Cardiac muscle cell (in vitro differentiated cells and primary cell): ENCODE data around the gene CPNE9. TPM values are rescaled to one million over a fixed set of nuclear protein-coding genes. Genes with fewer than 3 reads are reported as not detected.

ENCODE experiments used
- DNase-seq, 2 donors: peaks; one replicate each; pipeline versions ENCODE4 v3.0.0 to v3.0.0-alpha.2; 2010 to 2017; ENCODE audit warnings: low read depth in 1 of 2, low spot score in 1 of 2
- H3K27ac ChIP-seq: fragments of 200-600 bp; sonication (generic); 2 replicates; pipeline ENCODE4 v1.5.1; 2016
- H3K27me3 ChIP-seq: fragments of 200-600 bp; sonication (generic); 2 replicates; pipeline ENCODE4 v1.6.0; 2016; ENCODE audit warnings: control low read depth
- H3K36me3 ChIP-seq: fragments of 200-600 bp; sonication (generic); 2 replicates; pipeline ENCODE4 v1.5.1; 2016; ENCODE audit warnings: control low read depth
- H3K4me1 ChIP-seq: fragments of 200-600 bp; sonication (generic); 2 replicates; pipeline ENCODE4 v1.8.1; 2017; ENCODE audit warnings: low read depth, mild to moderate bottlenecking, mixed run types
- H3K4me3 ChIP-seq: fragments of 200-600 bp; sonication (generic); 2 replicates; pipeline ENCODE4 v1.5.1; 2016; ENCODE audit warnings: mild to moderate bottlenecking
- H3K9me3 ChIP-seq: fragments of 200-600 bp; sonication (generic); 2 replicates; pipeline ENCODE4 v1.5.1; 2017; ENCODE audit warnings: low read depth, mild to moderate bottlenecking, control low read depth
- polyA plus RNA-seq: library from polyadenylated mRNA; unstranded; fragments of >200 nt; fragmentation: Nextera tagmentation; extraction: Ambion mirVana; gene quantifications from 2 replicates; pipeline ENCODE4 v1.2.1, GENCODE V29; 2016
- total RNA-seq: library from RNA; depleted of rRNA; stranded (reverse); fragments of >200 nt; gene quantifications from 2 replicates; pipeline ENCODE4 v1.2.3, GENCODE V29; 2016
- TF ChIP-seq, protein P1 (sequence below): IDR thresholded peaks from 2 replicates; pipeline ENCODE4 v1.5.1; 2012; ENCODE audit warnings: low read depth, mild to moderate bottlenecking, low read length

CPNE9 gene
- total and polyA plus RNA-seq, 2 experiments from 2014 or later: 0.06 TPM; not detected in 1

GRCh38 chr3:9762871-9763270, 59.2 kb downstream of the CPNE9 start:
- H3K4me1 ChIP-seq: no peaks in the 10 kb centered on the region
- no peak overlapping the region for H3K4me3 ChIP-seq
- no peak overlapping the region for H3K27ac ChIP-seq
- TF ChIP-seq, protein P1, sequence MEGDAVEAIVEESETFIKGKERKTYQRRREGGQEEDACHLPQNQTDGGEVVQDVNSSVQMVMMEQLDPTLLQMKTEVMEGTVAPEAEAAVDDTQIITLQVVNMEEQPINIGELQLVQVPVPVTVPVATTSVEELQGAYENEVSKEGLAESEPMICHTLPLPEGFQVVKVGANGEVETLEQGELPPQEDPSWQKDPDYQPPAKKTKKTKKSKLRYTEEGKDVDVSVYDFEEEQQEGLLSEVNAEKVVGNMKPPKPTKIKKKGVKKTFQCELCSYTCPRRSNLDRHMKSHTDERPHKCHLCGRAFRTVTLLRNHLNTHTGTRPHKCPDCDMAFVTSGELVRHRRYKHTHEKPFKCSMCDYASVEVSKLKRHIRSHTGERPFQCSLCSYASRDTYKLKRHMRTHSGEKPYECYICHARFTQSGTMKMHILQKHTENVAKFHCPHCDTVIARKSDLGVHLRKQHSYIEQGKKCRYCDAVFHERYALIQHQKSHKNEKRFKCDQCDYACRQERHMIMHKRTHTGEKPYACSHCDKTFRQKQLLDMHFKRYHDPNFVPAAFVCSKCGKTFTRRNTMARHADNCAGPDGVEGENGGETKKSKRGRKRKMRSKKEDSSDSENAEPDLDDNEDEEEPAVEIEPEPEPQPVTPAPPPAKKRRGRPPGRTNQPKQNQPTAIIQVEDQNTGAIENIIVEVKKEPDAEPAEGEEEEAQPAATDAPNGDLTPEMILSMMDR: no peak
- no peak for DNase-seq
- no peaks in the 10 kb centered on the region for H3K9me3 ChIP-seq
- no peaks in the 10 kb centered on the region for H3K36me3 ChIP-seq
- H3K27me3 ChIP-seq: no peaks in the 10 kb centered on the region

- Histone ChIP-seq H3K4me1 (no peaks in the 10 kb centered on the region), H3K36me3 (no peaks in the 10 kb centered on the region), H3K4me3 (no peak overlapping the region), H3K27me3 (no peaks in the 10 kb centered on the region), H3K9me3 (no peaks in the 10 kb centered on the region), H3K27ac (no peak overlapping the region)
- TF ChIP-seq, protein P1: no peak
- no peak for DNase-seq
Measured at GRCh38 chr3:9765865-9766264, 62.2 kb downstream of the CPNE9 start.

GRCh38 chr3:9767418-9767817, 63.8 kb downstream of the CPNE9 start:
- Histone ChIP-seq H3K36me3 (no peaks in the 10 kb centered on the region), H3K4me3 (no peak overlapping the region), H3K27ac (no peak overlapping the region), H3K9me3 (no peaks in the 10 kb centered on the region), H3K27me3 (no peaks in the 10 kb centered on the region), H3K4me1 (no peaks in the 10 kb centered on the region)
- TF ChIP-seq, protein P1: no peak
- DNase-seq: no peak

DNA sequence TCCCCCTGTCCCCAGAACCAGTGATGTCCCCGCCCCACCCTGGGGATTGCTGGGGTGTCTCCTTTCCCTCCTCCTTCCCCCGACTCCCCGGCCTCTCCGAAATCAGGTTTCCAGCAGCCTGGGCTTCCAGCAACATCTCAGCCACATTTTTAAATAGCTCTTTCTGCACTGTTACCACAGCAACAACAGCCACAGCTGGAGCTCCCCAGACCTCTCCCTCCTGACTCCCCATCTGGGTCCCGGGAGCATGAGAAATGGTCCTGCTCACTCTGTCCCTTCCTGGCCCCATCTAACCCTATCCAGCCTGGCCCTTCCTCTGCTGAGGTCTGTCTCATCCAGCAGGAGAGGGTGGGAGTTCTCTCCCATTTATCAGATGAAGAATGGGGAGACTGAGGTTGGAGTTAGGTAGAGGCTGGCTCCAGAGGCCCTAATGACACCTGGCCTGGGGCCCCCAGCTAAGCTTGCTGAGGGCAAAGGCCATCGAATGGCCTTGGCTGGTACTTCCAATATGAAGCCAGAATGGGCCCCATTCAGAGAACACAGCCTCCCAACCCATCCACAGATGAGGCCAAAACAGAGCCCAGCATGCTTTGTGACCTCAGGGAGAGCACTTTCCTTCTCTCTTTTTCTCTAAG, 64.6 kb downstream of the CPNE9 start:
- no peaks in the 10 kb centered on the region for H3K9me3 ChIP-seq
- H3K36me3 ChIP-seq: no peaks in the 10 kb centered on the region
- TF ChIP-seq, protein P1: no peak
- DNase-seq: no peak
- no peak overlapping the region for H3K4me3 ChIP-seq
- no peak overlapping the region for H3K27ac ChIP-seq
- H3K27me3 ChIP-seq: no peaks in the 10 kb centered on the region
- no peaks in the 10 kb centered on the region for H3K4me1 ChIP-seq

GRCh38 chr3:9769012-9769411, 65.4 kb downstream of the CPNE9 start:
- no peaks in the 10 kb centered on the region for H3K27me3 ChIP-seq
- DNase-seq: no peak
- H3K4me3 ChIP-seq: no peak overlapping the region
- no peaks in the 10 kb centered on the region for H3K4me1 ChIP-seq
- no peaks in the 10 kb centered on the region for H3K36me3 ChIP-seq
- no peaks in the 10 kb centered on the region for H3K9me3 ChIP-seq
- TF ChIP-seq, protein P1: no peak
- H3K27ac ChIP-seq: no peak overlapping the region
